Ramos (cell line): Measurements from ENCODE around the gene SULT6B1.
"Not testable (repeated sequence)": the region's sequence is repeated elsewhere in the genome, so short reads cannot be mapped to it uniquely, and the experiment has no call there.

Experiments
- in situ Hi-C: fragments of 300-500 bp; cut with MboI; formaldehyde crosslinking; loops from one replicate; pipeline ENCODE4 v1.14.3; 2022; ENCODE audit warnings: low sequenced_read_pairs; ENCODE audit not compliant: unreplicated experiment

Gene SULT6B1

GRCh38 chr2:37188570-37188969, at the start of gene SULT6B1:
TSS of gene SULT6B1 (minus strand) at chr2:37188670. CDS start at chr2:37188640, 30 bp downstream.
- in situ Hi-C loops, result loop anchor here (25.0 kb wide), 1 partner anchor 699 kb away; no protein-coding TSS in a partner anchor

GRCh38 chr2:37232131-37232933, 43.9 kb upstream of the SULT6B1 start:
- in situ Hi-C loops, result no loop called here

- in situ Hi-C loops, result no loop called here
Measured at GRCh38 chr2:37231241-37232130, 43.0 kb upstream of the SULT6B1 start, which contains the start of the genes CEBPZ and NDUFAF7. TSS of gene CEBPZ (minus strand) at chr2:37231596. CDS start at chr2:37231567, 29 bp downstream. TSS of gene NDUFAF7 (plus strand) at chr2:37231658. CDS start at chr2:37231706, 48 bp downstream.

GRCh38 chr2:37230581-37230980, 42.1 kb upstream of the SULT6B1 start:
- in situ Hi-C loops, result no loop called here

GRCh38 chr2:37228788-37229187, 40.3 kb upstream of the SULT6B1 start:
- in situ Hi-C loops, result no loop called here

- in situ Hi-C loops, result no loop called here
Measured at GRCh38 chr2:37226863-37227262, 38.4 kb upstream of the SULT6B1 start.

- in situ Hi-C loops, result not testable (repeated sequence)
Measured at GRCh38 chr2:37225129-37225528, 36.7 kb upstream of the SULT6B1 start.

- in situ Hi-C loops, result no loop called here
Measured at GRCh38 chr2:37224063-37224462, 35.6 kb upstream of the SULT6B1 start.

GRCh38 chr2:37223131-37223530, 34.7 kb upstream of the SULT6B1 start:
- in situ Hi-C loops, result no loop called here

GRCh38 chr2:37219046-37219445, 30.6 kb upstream of the SULT6B1 start:
- in situ Hi-C loops, result no loop called here

- in situ Hi-C loops, result no loop called here
Measured at GRCh38 chr2:37215250-37215649, 26.8 kb upstream of the SULT6B1 start.

GRCh38 chr2:37211939-37212338, 23.5 kb upstream of the SULT6B1 start:
- in situ Hi-C loops, result no loop called here

GRCh38 chr2:37211212-37211611, 22.7 kb upstream of the SULT6B1 start:
- in situ Hi-C loops, result no loop called here

- in situ Hi-C loops, result not testable (repeated sequence)
Measured at GRCh38 chr2:37206760-37207159, 18.3 kb upstream of the SULT6B1 start.

GRCh38 chr2:37205689-37206341, 17.3 kb upstream of the SULT6B1 start:
- in situ Hi-C loops, result no loop called here

- in situ Hi-C loops, result not testable (repeated sequence)
Measured at GRCh38 chr2:37205071-37205661, 16.7 kb upstream of the SULT6B1 start.

GRCh38 chr2:37203708-37204107, 15.2 kb upstream of the SULT6B1 start:
- in situ Hi-C loops, result no loop called here

- in situ Hi-C loops, result no loop called here
Measured at GRCh38 chr2:37201766-37202165, 13.3 kb upstream of the SULT6B1 start.

GRCh38 chr2:37201208-37201607, 12.7 kb upstream of the SULT6B1 start:
- in situ Hi-C loops, result no loop called here

- in situ Hi-C loops, result loop anchor here (25.0 kb wide), 1 partner anchor 689 kb away; no protein-coding TSS in a partner anchor
Measured at GRCh38 chr2:37198681-37199065, 10.2 kb upstream of the SULT6B1 start.
